Brain microvascular endothelial cell (primary cell): ENCODE results near the gene POMT1.

Source experiments
- DNase-seq: peaks from one replicate; pipeline ENCODE4 v3.0.0-alpha.2; 2020
- H3K27ac ChIP-seq: fragments of 250-450 bp; sonication (Bioruptor Pico); 2 replicates; pipeline ENCODE4 v1.5.1; 2020; ENCODE audit warnings: mild to moderate bottlenecking, moderate library complexity
- H3K27me3 ChIP-seq: fragments of 250-450 bp; sonication (Bioruptor Pico); replicated peaks from 2 replicates; pipeline ENCODE4 v1.5.1; 2020; ENCODE audit warnings: mild to moderate bottlenecking
- H3K36me3 ChIP-seq: fragments of 250-450 bp; sonication (Bioruptor Pico); replicated peaks from 2 replicates; pipeline ENCODE4 v1.5.1; 2020; ENCODE audit warnings: mild to moderate bottlenecking
- H3K4me3 ChIP-seq: 2 replicates; pipeline ENCODE4 v1.5.1; 2011; ENCODE audit warnings: low read depth, mild to moderate bottlenecking, control low read depth, low read length, moderate library complexity
- CTCF ChIP-seq: IDR thresholded peaks from 2 replicates; pipeline ENCODE4 v1.5.1; 2011; ENCODE audit warnings: low read depth, mild to moderate bottlenecking, moderate library complexity, low read length, control low read depth, inconsistent platforms; ENCODE audit errors: missing control alignments
- in situ Hi-C: cut with HindIII; loops from 2 replicates; pipeline ENCODE4 v1.10.0; 2017; ENCODE audit warnings: low sequenced_read_pairs, low pct_ligation_motif_present

The POMT1 gene

GRCh38 chr9:131523451-131524435 lies 21.0 kb downstream of the POMT1 start:
- no peak for TF ChIP-seq CTCF
- H3K4me3 ChIP-seq: no peak overlapping the region
- peaks cover 57% of the 10 kb centered on the region for H3K36me3 ChIP-seq
- H3K27ac ChIP-seq: no peak overlapping the region
- no peak for DNase-seq
- no peaks in the 10 kb centered on the region for H3K27me3 ChIP-seq
- in situ Hi-C loops: no loop called here

GRCh38 chr9:131524665-131525315 lies 22.1 kb downstream of the POMT1 start:
- H3K27ac ChIP-seq: no peak overlapping the region
- TF ChIP-seq CTCF: no peak
- in situ Hi-C loops: no loop called here
- no peaks in the 10 kb centered on the region for H3K27me3 ChIP-seq
- H3K36me3 ChIP-seq: peaks cover 55% of the 10 kb centered on the region
- H3K4me3 ChIP-seq: no peak overlapping the region
- DNase-seq: peak; percentile 48

DNA sequence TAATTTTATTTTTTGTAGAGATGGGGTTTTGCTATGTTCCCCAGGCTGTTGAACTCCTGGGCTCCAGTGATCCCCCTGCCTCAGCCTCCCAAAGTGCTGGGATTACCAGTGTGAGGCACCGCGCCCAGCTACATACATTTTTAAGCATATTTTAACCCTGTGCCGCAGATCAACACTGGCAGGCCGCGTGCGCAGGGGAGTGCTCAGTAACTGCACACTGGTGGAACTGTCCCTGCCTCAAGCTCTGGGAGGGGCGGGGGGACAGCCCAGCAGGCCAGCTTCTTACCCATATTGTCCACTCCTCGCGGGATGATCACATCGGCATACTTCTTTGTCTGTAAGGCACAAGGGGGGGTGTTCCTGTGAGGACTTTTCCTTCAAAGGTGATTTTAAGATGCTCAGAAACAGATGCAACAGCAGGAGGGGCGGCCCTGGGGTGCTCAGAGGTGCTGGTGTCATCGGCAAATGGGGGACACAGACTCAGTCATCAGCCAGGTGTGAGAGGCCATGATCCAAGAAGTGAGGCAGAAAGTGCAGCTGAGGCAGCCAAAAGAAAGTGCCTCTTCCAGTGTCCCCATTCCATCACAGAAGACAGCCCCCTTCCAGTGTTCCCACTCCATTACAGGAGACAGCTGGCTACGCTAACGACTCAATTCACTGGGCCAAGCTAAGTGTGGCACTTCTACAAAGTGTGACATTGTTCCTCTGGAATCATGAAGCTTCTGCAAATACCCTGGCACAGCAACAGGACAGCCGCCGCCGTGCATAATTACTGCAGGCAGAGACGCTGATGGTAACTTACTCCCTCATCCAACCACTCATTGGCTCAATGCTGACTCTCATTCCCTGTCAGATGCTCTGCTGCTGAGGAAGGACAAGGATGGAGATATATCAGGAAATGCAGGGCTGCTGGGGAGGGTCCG lies 23.2 kb downstream of the POMT1 start:
- Histone ChIP-seq H3K27me3 (no peaks in the 10 kb centered on the region), H3K27ac (no peak overlapping the region), H3K4me3 (no peak overlapping the region), H3K36me3 (peaks cover 45% of the 10 kb centered on the region)
- no peak for DNase-seq
- in situ Hi-C loops: no loop called here
- no peak for TF ChIP-seq CTCF

DNA sequence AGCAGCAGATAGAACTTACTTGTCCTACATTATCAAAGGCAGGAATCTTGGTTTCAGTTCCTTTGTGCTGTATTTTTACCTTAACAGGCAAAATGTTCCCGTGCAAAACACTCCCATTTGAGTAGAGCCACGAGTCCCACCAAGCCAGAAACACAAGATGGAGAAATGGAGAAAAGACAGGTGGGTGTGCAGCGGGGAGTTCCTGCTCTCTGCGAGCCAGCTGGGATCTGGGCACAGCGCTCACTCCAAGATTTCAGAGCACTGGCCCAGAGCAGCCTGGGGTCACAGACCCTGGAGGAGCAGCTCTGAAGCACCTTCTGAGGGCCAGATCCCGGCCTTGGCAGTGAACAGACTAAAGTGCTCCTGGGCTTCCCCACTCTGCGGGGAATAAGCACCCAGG lies 25.5 kb downstream of the POMT1 start:
- H3K27me3 ChIP-seq: no peaks in the 10 kb centered on the region
- H3K4me3 ChIP-seq: no peak overlapping the region
- no peak for DNase-seq
- H3K36me3 ChIP-seq: peaks cover 30% of the 10 kb centered on the region
- H3K27ac ChIP-seq: no peak overlapping the region
- in situ Hi-C loops: no loop called here
- TF ChIP-seq CTCF: no peak

- H3K27ac ChIP-seq: no peak overlapping the region
- H3K4me3 ChIP-seq: no peak overlapping the region
- DNase-seq: no peak
- H3K36me3 ChIP-seq: peaks cover 22% of the 10 kb centered on the region
- TF ChIP-seq CTCF: no peak
- in situ Hi-C loops: no loop called here
- H3K27me3 ChIP-seq: no peaks in the 10 kb centered on the region
These were observed 26.3 kb downstream of the POMT1 start for GRCh38 chr9:131528886-131529505.
